Germinal center (tissue), 1 donor: ENCODE results near the gene CAPN14.

Source experiments
- DNase-seq: peaks from one replicate; pipeline ENCODE4 v3.0.0; 2012; ENCODE audit warnings: mixed read lengths, low spot score

The CAPN14 gene

GRCh38 chr2:31140151-31140550, 77.2 kb downstream of the CAPN14 start:
- DNase-seq = no peak

- DNase-seq = no peak
These were observed 77.6 kb downstream of the CAPN14 start for GRCh38 chr2:31139671-31140070.

- DNase-seq = peak; percentile 86
These were observed 79.0 kb downstream of the CAPN14 start, which contains the start of gene GALNT14 for GRCh38 chr2:31138037-31138962. Gene GALNT14 (minus strand): TSS chr2:31138440. CDS start chr2:31138086, 354 bp downstream.

GRCh38 chr2:31137211-31138036, 79.9 kb downstream of the CAPN14 start:
- peak; percentile 59 for DNase-seq

GRCh38 chr2:31136732-31137131, 80.6 kb downstream of the CAPN14 start:
- DNase-seq = no peak

- DNase-seq = no peak
These were observed 81.3 kb downstream of the CAPN14 start for GRCh38 chr2:31136000-31136399.

GRCh38 chr2:31134480-31134879, 82.8 kb downstream of the CAPN14 start:
- no peak for DNase-seq

GRCh38 chr2:31132786-31133185, 84.5 kb downstream of the CAPN14 start:
- DNase-seq = no peak

GRCh38 chr2:31131871-31132270, 85.4 kb downstream of the CAPN14 start:
- no peak for DNase-seq

- DNase-seq = no peak
These were observed 87.7 kb downstream of the CAPN14 start for GRCh38 chr2:31129375-31130171.

GRCh38 chr2:31127931-31128330, 89.4 kb downstream of the CAPN14 start:
- no peak for DNase-seq

GRCh38 chr2:31125918-31126695, 91.2 kb downstream of the CAPN14 start:
- DNase-seq = no peak

- no peak for DNase-seq
These were observed 92.4 kb downstream of the CAPN14 start for GRCh38 chr2:31124904-31125303.
